Body of pancreas (tissue), 4 donors: ENCODE results near the gene ST6GALNAC3. TPM values are rescaled to one million over a fixed set of nuclear protein-coding genes. Genes with fewer than 3 reads are reported as not detected.

ENCODE experiments used
- ATAC-seq: fragments of 150-250 bp; one replicate; pipeline ENCODE4 v1.9.1; 2016
- DNase-seq, 4 donors: peaks; one replicate each; pipeline ENCODE4 v3.0.0-alpha.2; 2019
- H3K27ac ChIP-seq, 4 donors: fragments of 200-600 bp; sonication (generic); 1 replicate in 3 of 4; 2 replicates in 1 of 4; pipeline versions ENCODE4 v1.5.1 to v1.6.1; 2016 to 2019; ENCODE audit warnings: mild to moderate bottlenecking in 1 of 4, mixed read lengths in 1 of 4, moderate library complexity in 1 of 4
- H3K27me3 ChIP-seq, 2 donors: fragments of 200-600 bp; sonication (generic); one replicate each; pipeline ENCODE4 v1.6.0; 2016; ENCODE audit warnings: mild to moderate bottlenecking in 1 of 2
- H3K36me3 ChIP-seq, 2 donors: fragments of 200-600 bp; sonication (generic); replicated peaks in 1 of 2; 2 replicates each; pipeline ENCODE4 v1.5.1; 2016; ENCODE audit warnings: low read depth in 2 of 2; ENCODE audit not compliant: insufficient read depth in 1 of 2
- H3K4me1 ChIP-seq: fragments of 200-600 bp; sonication (generic); one replicate; pipeline ENCODE4 v1.6.0; 2016
- H3K4me3 ChIP-seq, 2 donors: fragments of 200-600 bp; sonication (generic); 1 replicate in 1 of 2; 2 replicates in 1 of 2; pipeline ENCODE4 v1.5.1; 2016 to 2019
- H3K9me3 ChIP-seq, 3 donors: fragments of 200-600 bp; sonication (generic); 1 replicate in 2 of 3; 2 replicates in 1 of 3; pipeline ENCODE4 v1.5.1; 2016
- CTCF ChIP-seq, 7 experiments: fragments of 450-650 bp in 4 of 7; fragments of 200-600 bp in 3 of 7; sonication (generic) in 3 of 7; IDR thresholded peaks; one replicate each; pipeline ENCODE4 v1.5.1; 2016 to 2019; ENCODE audit warnings: antibody characterized with exemption in 7 of 7
- POLR2A ChIP-seq, 3 donors: fragments of 450-650 bp; IDR thresholded peaks; one replicate each; pipeline ENCODE4 v1.6.1; 2016; ENCODE audit warnings: antibody characterized with exemption in 3 of 3, mild to moderate bottlenecking in 2 of 3
- WGBS, 2 donors: methylation state at CpG; one replicate each; pipeline ENCODE4 v1.1.5; 2017; 5-methylcytosine and 5-hydroxymethylcytosine counted together
- intact Hi-C: fragments of 100-400 bp; cut with DNase I; formaldehyde crosslinking; loops from one replicate; pipeline ENCODE4 v1.15.1; 2023
- total RNA-seq, 2 donors: library from RNA; depleted of rRNA; stranded (reverse); fragments of >200 nt; gene quantifications; one replicate each; pipeline ENCODE4 v1.1.0, GENCODE V29; 2016

The ST6GALNAC3 gene
- total RNA-seq, 2 donors from 2014 or later = 1.3 to 2.3 TPM

- no peak overlapping the region for H3K27ac ChIP-seq
- 56 to 63% methylated on average over 3 of the region's 3 CpGs for WGBS, 2 donors
- H3K4me3 ChIP-seq = no peak overlapping the region
- H3K4me1 ChIP-seq = no peaks in the 10 kb centered on the region
- ATAC-seq (no peak), DNase-seq (no peak)
- no peak for TF ChIP-seq CTCF (IDR thresholded peaks at IDR 0.05)
- no peak for TF ChIP-seq POLR2A (IDR thresholded peaks at IDR 0.05)
- intact Hi-C loops = no loop called here
- no peaks in the 10 kb centered on the region for H3K27me3 ChIP-seq
- no peaks in the 10 kb centered on the region for H3K9me3 ChIP-seq
- no peaks in the 10 kb centered on the region for H3K36me3 ChIP-seq
Observed at GRCh38 chr1:76463849-76464248, 389.3 kb downstream of the ST6GALNAC3 start.

GRCh38 chr1:76465030-76465429 lies 390.5 kb downstream of the ST6GALNAC3 start:
- intact Hi-C loops = no loop called here
- H3K27me3 ChIP-seq = no peaks in the 10 kb centered on the region
- TF ChIP-seq POLR2A (IDR thresholded peaks at IDR 0.05) = no peak
- H3K4me3 ChIP-seq = no peak overlapping the region
- H3K36me3 ChIP-seq = no peaks in the 10 kb centered on the region
- DNase-seq (no peak), ATAC-seq (no peak)
- no peak overlapping the region for H3K27ac ChIP-seq
- 79 to 84% methylated on average over 2 of the region's 2 CpGs for WGBS, 2 donors
- H3K9me3 ChIP-seq = no peaks in the 10 kb centered on the region
- no peaks in the 10 kb centered on the region for H3K4me1 ChIP-seq

DNA sequence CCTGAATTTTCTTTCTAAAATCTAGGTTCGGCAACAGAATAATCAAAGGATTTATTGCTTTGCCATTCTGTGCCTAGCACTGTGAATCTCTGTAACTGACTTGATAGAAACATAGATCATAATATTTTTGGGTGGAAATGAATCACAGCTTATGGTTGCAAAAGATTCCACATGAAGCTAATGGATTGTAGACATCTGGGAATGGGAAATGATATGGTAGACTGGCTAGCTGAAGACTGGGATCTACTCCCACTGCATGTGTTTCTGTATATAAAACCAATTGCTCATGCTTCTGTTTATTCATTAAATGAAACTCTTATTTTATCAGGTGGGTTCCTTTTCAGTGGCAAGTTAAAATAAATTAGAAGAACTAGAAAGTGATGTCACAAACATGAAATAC lies 395.6 kb downstream of the ST6GALNAC3 start:
- TF ChIP-seq POLR2A (IDR thresholded peaks at IDR 0.05) (no peak), CTCF (IDR thresholded peaks at IDR 0.05) (no peak)
- H3K9me3 ChIP-seq = no peaks in the 10 kb centered on the region
- H3K36me3 ChIP-seq = no peaks in the 10 kb centered on the region
- no peak overlapping the region for H3K4me3 ChIP-seq
- H3K27ac ChIP-seq = no peak overlapping the region
- no peaks in the 10 kb centered on the region for H3K27me3 ChIP-seq
- no peaks in the 10 kb centered on the region for H3K4me1 ChIP-seq
- intact Hi-C loops = no loop called here
- no peak for ATAC-seq
- 68 to 77% methylated on average over 1 of the region's 1 CpG for WGBS, 2 donors
- no peak for DNase-seq

GRCh38 chr1:76471536-76471935 lies 397.0 kb downstream of the ST6GALNAC3 start:
- no peak overlapping the region for H3K27ac ChIP-seq
- no peaks in the 10 kb centered on the region for H3K9me3 ChIP-seq
- no peaks in the 10 kb centered on the region for H3K36me3 ChIP-seq
- DNase-seq (no peak), ATAC-seq (no peak)
- no peaks in the 10 kb centered on the region for H3K27me3 ChIP-seq
- H3K4me3 ChIP-seq = no peak overlapping the region
- intact Hi-C loops = no loop called here
- no peaks in the 10 kb centered on the region for H3K4me1 ChIP-seq
- TF ChIP-seq POLR2A (IDR thresholded peaks at IDR 0.05) (no peak), CTCF (IDR thresholded peaks at IDR 0.05) (no peak)

- intact Hi-C loops = no loop called here
- WGBS, 2 donors = 41 to 45% methylated on average over 1 of the region's 1 CpG
- Histone ChIP-seq H3K4me1 (no peaks in the 10 kb centered on the region), H3K9me3 (no peaks in the 10 kb centered on the region), H3K36me3 (no peaks in the 10 kb centered on the region), H3K4me3 (no peak overlapping the region), H3K27me3 (no peaks in the 10 kb centered on the region), H3K27ac (no peak overlapping the region)
- DNase-seq (no peak), ATAC-seq (no peak)
- TF ChIP-seq POLR2A (IDR thresholded peaks at IDR 0.05) (no peak), CTCF (IDR thresholded peaks at IDR 0.05) (no peak)
Observed at GRCh38 chr1:76473591-76473990, 399.0 kb downstream of the ST6GALNAC3 start.
